ENCODE data around the gene RAD51B.

Gene RAD51B

GRCh38 chr14:68492381-68493151 is 673.0 kb downstream of the RAD51B start:
- no peak for DNase-seq (ENCODE audit: low read depth)
- no peaks in the 10 kb centered on the region for H3K36me3 ChIP-seq (ENCODE audit: control insufficient read depth, insufficient read depth, low read length, severe bottlenecking)
- no peak overlapping the region for H3K4me3 ChIP-seq (ENCODE audit: low read length)
- H3K27me3 ChIP-seq (replicated peaks; ENCODE audit: control insufficient read depth, insufficient read depth, low read length), result no peaks in the 10 kb centered on the region
- no peak overlapping the region for H3K9ac ChIP-seq (ENCODE audit: low read length)
- peaks cover 5% of the 10 kb centered on the region for H3K4me1 ChIP-seq (ENCODE audit: control insufficient read depth, insufficient read depth, low read length)
- H3K9me3 ChIP-seq (ENCODE audit: control insufficient read depth, low read length), result no peaks in the 10 kb centered on the region

- H3K36me3 ChIP-seq (ENCODE audit: control insufficient read depth, insufficient read depth, low read length, severe bottlenecking), result no peaks in the 10 kb centered on the region
- H3K27me3 ChIP-seq (replicated peaks; ENCODE audit: control insufficient read depth, insufficient read depth, low read length), result no peaks in the 10 kb centered on the region
- H3K9ac ChIP-seq (ENCODE audit: low read length), result no peak overlapping the region
- H3K9me3 ChIP-seq (ENCODE audit: control insufficient read depth, low read length), result no peaks in the 10 kb centered on the region
- peaks cover 5% of the 10 kb centered on the region for H3K4me1 ChIP-seq (ENCODE audit: control insufficient read depth, insufficient read depth, low read length)
- no peak for DNase-seq (ENCODE audit: low read depth)
- no peak overlapping the region for H3K4me3 ChIP-seq (ENCODE audit: low read length)
Measured at GRCh38 chr14:68493152-68493911, 673.8 kb downstream of the RAD51B start.

GRCh38 chr14:68495101-68496039 is 675.8 kb downstream of the RAD51B start:
- Histone ChIP-seq H3K36me3 (ENCODE audit: control insufficient read depth, insufficient read depth, low read length, severe bottlenecking) (no peaks in the 10 kb centered on the region), H3K27me3 (replicated peaks; ENCODE audit: control insufficient read depth, insufficient read depth, low read length) (no peaks in the 10 kb centered on the region), H3K9me3 (ENCODE audit: control insufficient read depth, low read length) (no peaks in the 10 kb centered on the region), H3K4me1 (ENCODE audit: control insufficient read depth, insufficient read depth, low read length) (peaks cover 5% of the 10 kb centered on the region), H3K9ac (ENCODE audit: low read length) (no peak overlapping the region), H3K4me3 (ENCODE audit: low read length) (no peak overlapping the region)
- DNase-seq (ENCODE audit: low read depth), result no peak

- H3K4me3 ChIP-seq (ENCODE audit: low read length), result no peak overlapping the region
- peaks cover 5% of the 10 kb centered on the region for H3K4me1 ChIP-seq (ENCODE audit: control insufficient read depth, insufficient read depth, low read length)
- no peaks in the 10 kb centered on the region for H3K9me3 ChIP-seq (ENCODE audit: control insufficient read depth, low read length)
- H3K9ac ChIP-seq (ENCODE audit: low read length), result no peak overlapping the region
- H3K27me3 ChIP-seq (replicated peaks; ENCODE audit: control insufficient read depth, insufficient read depth, low read length), result no peaks in the 10 kb centered on the region
- DNase-seq (ENCODE audit: low read depth), result no peak
- H3K36me3 ChIP-seq (ENCODE audit: control insufficient read depth, insufficient read depth, low read length, severe bottlenecking), result no peaks in the 10 kb centered on the region
Measured at GRCh38 chr14:68497011-68497410, 677.4 kb downstream of the RAD51B start.

GRCh38 chr14:68499451-68499850 is 679.9 kb downstream of the RAD51B start:
- no peak for DNase-seq (ENCODE audit: low read depth)
- H3K4me3 ChIP-seq (ENCODE audit: low read length), result no peak overlapping the region
- H3K9ac ChIP-seq (ENCODE audit: low read length), result no peak overlapping the region
- no peaks in the 10 kb centered on the region for H3K9me3 ChIP-seq (ENCODE audit: control insufficient read depth, low read length)
- peaks cover 5% of the 10 kb centered on the region for H3K4me1 ChIP-seq (ENCODE audit: control insufficient read depth, insufficient read depth, low read length)
- H3K36me3 ChIP-seq (ENCODE audit: control insufficient read depth, insufficient read depth, low read length, severe bottlenecking), result no peaks in the 10 kb centered on the region
- no peaks in the 10 kb centered on the region for H3K27me3 ChIP-seq (replicated peaks; ENCODE audit: control insufficient read depth, insufficient read depth, low read length)

- H3K4me3 ChIP-seq (ENCODE audit: low read length), result no peak overlapping the region
- no peaks in the 10 kb centered on the region for H3K9me3 ChIP-seq (ENCODE audit: control insufficient read depth, low read length)
- H3K9ac ChIP-seq (ENCODE audit: low read length), result no peak overlapping the region
- H3K4me1 ChIP-seq (ENCODE audit: control insufficient read depth, insufficient read depth, low read length), result peaks cover 11% of the 10 kb centered on the region
- no peaks in the 10 kb centered on the region for H3K27me3 ChIP-seq (replicated peaks; ENCODE audit: control insufficient read depth, insufficient read depth, low read length)
- no peaks in the 10 kb centered on the region for H3K36me3 ChIP-seq (ENCODE audit: control insufficient read depth, insufficient read depth, low read length, severe bottlenecking)
- no peak for DNase-seq (ENCODE audit: low read depth)
Measured at GRCh38 chr14:68501171-68501570, 681.6 kb downstream of the RAD51B start.

GRCh38 chr14:68501614-68502052 is 682.1 kb downstream of the RAD51B start:
- Histone ChIP-seq H3K4me1 (ENCODE audit: control insufficient read depth, insufficient read depth, low read length) (peaks cover 15% of the 10 kb centered on the region), H3K4me3 (ENCODE audit: low read length) (no peak overlapping the region), H3K36me3 (ENCODE audit: control insufficient read depth, insufficient read depth, low read length, severe bottlenecking) (no peaks in the 10 kb centered on the region), H3K9me3 (ENCODE audit: control insufficient read depth, low read length) (no peaks in the 10 kb centered on the region), H3K27me3 (replicated peaks; ENCODE audit: control insufficient read depth, insufficient read depth, low read length) (no peaks in the 10 kb centered on the region), H3K9ac (ENCODE audit: low read length) (no peak overlapping the region)
- DNase-seq (ENCODE audit: low read depth), result no peak

GRCh38 chr14:68502230-68502629 is 682.7 kb downstream of the RAD51B start:
- H3K9me3 ChIP-seq (ENCODE audit: control insufficient read depth, low read length), result no peaks in the 10 kb centered on the region
- H3K9ac ChIP-seq (ENCODE audit: low read length), result no peak overlapping the region
- peaks cover 10% of the 10 kb centered on the region for H3K4me1 ChIP-seq (ENCODE audit: control insufficient read depth, insufficient read depth, low read length)
- H3K4me3 ChIP-seq (ENCODE audit: low read length), result no peak overlapping the region
- no peak for DNase-seq (ENCODE audit: low read depth)
- H3K27me3 ChIP-seq (replicated peaks; ENCODE audit: control insufficient read depth, insufficient read depth, low read length), result no peaks in the 10 kb centered on the region
- no peaks in the 10 kb centered on the region for H3K36me3 ChIP-seq (ENCODE audit: control insufficient read depth, insufficient read depth, low read length, severe bottlenecking)

- no peaks in the 10 kb centered on the region for H3K9me3 ChIP-seq (ENCODE audit: control insufficient read depth, low read length)
- no peak for DNase-seq (ENCODE audit: low read depth)
- no peaks in the 10 kb centered on the region for H3K36me3 ChIP-seq (ENCODE audit: control insufficient read depth, insufficient read depth, low read length, severe bottlenecking)
- peaks cover 10% of the 10 kb centered on the region for H3K4me1 ChIP-seq (ENCODE audit: control insufficient read depth, insufficient read depth, low read length)
- no peak overlapping the region for H3K9ac ChIP-seq (ENCODE audit: low read length)
- H3K27me3 ChIP-seq (replicated peaks; ENCODE audit: control insufficient read depth, insufficient read depth, low read length), result no peaks in the 10 kb centered on the region
- no peak overlapping the region for H3K4me3 ChIP-seq (ENCODE audit: low read length)
Measured at GRCh38 chr14:68503186-68503825, 683.7 kb downstream of the RAD51B start.

GRCh38 chr14:68504861-68505260 is 685.3 kb downstream of the RAD51B start:
- H3K4me3 ChIP-seq (ENCODE audit: low read length), result no peak overlapping the region
- no peaks in the 10 kb centered on the region for H3K36me3 ChIP-seq (ENCODE audit: control insufficient read depth, insufficient read depth, low read length, severe bottlenecking)
- H3K4me1 ChIP-seq (ENCODE audit: control insufficient read depth, insufficient read depth, low read length), result peaks cover 15% of the 10 kb centered on the region
- no peak for DNase-seq (ENCODE audit: low read depth)
- no peaks in the 10 kb centered on the region for H3K27me3 ChIP-seq (replicated peaks; ENCODE audit: control insufficient read depth, insufficient read depth, low read length)
- no peak overlapping the region for H3K9ac ChIP-seq (ENCODE audit: low read length)
- H3K9me3 ChIP-seq (ENCODE audit: control insufficient read depth, low read length), result no peaks in the 10 kb centered on the region
